ENCODE results near the gene DOCK3.
A peak's percentile ranks its signal among the peaks of the same experiment; 100 is the strongest.
"Not testable (repeated sequence)": the region's sequence is repeated elsewhere in the genome, so short reads cannot be mapped to it uniquely, and the experiment has no call there.

DOCK3 gene

DNA sequence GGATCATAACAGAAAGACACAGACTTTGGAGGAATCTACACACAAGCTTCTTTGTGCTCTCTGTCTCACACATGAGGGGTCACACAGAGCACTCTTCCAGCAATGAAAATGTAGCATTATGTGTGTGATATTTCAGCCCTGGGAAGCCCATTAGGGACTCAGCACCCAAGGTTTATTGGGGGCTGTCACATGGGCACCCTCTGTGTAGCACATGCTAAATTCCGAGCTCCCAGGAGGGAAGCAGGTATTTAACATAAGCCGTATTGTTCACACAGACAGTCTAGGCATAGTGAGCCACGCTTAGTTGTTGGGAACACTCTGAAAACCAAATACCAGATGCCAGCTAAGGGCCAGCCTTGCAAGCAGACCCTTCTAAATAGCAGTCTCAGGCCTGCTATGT is 448.8 kb downstream of the DOCK3 start:
- no peak for DNase-seq

- DNase-seq = not testable (repeated sequence)
These were observed 456.9 kb downstream of the DOCK3 start for GRCh38 chr3:51131607-51132006.

DNA sequence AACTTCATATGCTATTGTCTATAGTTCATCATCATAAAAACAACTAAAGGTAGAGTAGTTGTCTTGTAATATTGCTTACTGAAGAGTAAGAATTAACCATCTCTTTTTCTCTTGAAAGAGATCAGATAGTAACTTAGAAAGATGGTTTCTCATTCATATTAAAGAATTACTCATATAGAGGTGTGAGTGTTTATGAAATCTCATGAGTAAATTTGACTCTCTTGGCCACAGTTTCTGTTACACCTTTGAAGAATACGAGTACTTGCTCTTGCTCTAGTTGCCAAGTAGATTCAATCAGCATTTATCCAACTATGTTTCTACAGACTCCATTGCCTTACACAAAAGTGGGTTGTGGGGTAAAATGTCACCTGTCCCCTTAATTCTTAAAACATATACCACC is 463.0 kb downstream of the DOCK3 start:
- DNase-seq = no peak

DNA sequence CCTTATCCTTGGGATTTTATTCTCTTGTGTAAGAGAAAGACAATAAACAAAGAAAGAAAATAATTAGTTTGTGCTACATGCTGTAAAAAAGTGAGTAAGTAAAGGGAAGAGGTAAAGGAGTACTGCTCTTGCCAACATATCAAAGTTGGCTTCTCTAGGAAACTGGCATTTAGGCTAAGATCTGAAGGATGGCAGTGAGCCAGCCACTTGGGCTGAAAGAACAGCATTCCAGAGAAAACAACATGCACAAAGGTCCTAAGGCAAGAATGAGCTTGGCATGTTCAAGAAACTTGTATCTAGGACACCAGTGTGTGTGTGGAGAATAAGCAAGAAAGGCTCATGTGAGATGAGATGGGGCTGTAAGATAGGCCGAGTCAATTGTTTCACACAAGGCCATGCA is 464.9 kb downstream of the DOCK3 start:
- DNase-seq = no peak

DNA sequence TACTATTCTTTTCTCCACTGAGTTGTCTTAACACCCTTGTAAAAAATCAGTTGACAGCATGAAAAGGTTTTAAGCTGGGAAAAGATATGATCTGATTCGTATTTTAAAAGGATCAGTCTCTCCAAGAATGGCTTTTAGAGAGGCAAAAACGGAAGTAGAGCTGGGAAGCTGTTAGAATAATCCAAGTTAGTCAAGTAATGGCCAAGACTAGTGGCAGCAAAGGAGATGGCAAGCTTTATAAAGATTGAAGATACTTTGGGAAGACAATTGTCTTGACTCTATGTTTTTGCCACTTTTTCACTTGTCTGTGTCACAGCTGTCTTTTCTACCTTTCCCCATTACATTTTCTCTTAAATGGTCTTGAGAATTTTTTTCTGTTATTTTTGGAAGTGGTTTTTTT is 466.8 kb downstream of the DOCK3 start:
- DNase-seq = no peak

DNA sequence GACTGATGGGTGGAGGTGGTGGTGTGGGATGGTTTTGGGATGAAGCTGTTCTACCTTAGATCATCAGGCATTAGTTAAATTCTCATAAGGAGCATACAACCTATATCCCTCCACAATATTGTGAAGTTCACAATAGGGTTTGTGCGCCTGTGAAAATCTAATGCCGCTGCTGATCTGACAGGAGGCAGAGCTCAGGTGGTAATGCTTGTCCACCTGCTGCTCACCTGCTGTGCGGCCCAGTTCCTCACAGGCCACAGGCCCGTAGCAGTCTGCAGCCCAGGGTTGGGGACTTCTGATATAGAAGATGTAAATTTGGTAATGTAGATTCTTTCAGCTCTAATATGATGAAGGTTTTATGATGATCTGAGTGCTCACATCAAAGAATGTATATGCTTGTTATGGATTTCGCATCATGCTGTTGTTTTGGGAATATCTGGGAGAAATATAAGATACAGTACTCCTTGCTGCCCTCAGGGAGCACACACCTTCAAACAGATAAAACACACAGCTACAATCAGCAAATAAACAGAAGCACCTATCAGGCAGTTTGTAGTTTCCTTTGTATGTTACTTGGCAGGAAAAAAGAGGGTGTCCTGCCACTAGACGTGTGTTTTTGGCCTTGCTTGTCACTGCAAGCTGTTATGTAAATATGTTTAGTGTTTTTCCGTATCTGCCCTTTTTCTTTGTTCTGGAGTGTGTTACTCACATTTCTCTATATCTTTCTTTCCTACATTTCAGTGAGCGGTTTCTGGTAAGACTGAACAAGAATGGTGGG is 471.3 kb downstream of the DOCK3 start:
- DNase-seq = no peak

DNA sequence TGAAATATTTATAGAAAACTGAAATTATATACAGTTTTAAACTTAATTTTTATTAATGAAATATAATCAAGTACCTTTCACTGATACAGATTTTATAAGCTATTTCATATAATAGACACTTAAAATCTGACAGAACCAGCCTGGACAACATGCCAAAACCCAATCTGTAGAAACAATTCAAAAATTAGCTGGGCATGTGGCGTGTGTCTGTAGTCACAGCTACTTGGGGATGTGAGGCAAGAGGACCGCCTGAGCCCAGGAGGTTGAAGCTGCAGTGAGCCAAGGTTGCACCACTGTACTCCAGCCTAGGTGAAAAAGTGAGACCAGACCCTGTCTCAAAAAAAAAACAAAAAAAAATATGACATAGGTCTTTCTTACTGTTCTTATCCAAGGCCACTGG is 472.1 kb downstream of the DOCK3 start:
- no peak for DNase-seq

GRCh38 chr3:51156147-51156546 is 481.4 kb downstream of the DOCK3 start:
- DNase-seq = no peak

DNA sequence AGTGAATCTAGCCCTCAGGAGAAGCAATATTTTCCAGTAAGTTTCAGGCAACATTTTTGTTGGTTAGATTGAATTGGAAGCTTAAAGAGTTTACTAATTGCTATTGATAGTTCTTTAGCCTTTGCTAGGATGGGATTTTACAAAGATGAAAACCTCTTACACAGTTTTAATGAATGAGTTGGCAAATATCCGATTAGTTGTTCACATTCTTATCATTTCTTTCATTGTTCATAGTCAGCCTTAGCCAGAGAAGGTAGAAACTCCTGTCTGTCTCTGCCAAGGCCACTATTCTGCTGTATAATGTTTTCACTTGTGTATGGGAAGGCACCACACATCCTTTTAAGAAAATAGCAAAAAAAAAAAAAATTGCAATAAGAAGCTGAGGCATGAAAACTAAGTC is 488.3 kb downstream of the DOCK3 start:
- no peak for DNase-seq

DNA sequence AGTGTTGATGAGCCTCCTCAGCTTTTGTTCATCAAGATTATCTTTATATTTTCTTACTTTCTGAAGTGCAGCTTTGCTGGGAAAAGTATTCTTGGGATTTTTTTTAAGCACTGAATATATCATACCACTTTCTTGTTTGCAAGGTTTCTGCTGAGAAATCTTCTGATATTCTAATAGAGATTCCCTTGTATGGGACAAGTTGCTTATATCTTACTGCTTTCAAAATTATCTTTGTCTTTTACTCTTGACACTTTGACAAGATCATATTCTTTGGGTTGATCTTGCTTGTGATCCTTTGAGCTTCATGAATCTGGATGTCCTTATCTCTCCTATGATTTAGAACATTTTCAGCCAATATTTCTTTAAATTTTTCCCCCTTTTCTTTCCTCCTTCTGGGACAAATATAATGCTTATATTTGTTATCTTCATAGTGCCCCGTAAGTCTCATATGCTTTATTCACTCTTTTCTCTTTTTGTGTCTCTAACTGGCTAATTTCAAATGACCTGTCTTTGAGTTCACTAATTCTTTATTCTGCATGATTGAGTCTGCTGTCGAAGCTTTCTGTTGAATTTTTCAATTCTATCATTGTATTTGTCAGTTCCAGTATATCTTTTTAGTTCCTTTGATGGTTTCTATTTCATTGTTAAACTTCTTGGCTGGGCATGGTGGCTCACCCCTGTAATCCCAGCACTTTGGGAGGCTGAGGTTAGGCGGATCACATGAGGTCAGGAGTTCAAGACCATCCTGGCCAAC is 499.0 kb downstream of the DOCK3 start:
- DNase-seq = no peak

DNA sequence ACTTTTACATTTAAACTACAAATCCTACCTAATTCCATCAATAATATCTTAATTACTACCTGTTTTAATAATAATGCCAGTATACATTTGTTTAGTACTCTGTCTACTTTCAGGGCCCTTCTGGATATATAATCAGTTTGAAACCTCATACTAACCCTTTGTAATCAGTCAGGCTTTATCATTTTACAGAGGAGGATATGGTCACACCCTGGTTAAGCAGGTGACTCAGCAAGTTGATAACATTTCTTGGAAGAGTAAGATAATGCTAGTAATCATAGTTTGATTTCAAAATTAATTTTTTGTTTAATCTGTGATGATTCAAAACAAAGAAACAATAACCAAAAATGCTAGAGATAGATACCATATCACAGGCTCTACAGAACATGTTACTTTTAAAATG is 502.2 kb downstream of the DOCK3 start:
- no peak for DNase-seq

DNA sequence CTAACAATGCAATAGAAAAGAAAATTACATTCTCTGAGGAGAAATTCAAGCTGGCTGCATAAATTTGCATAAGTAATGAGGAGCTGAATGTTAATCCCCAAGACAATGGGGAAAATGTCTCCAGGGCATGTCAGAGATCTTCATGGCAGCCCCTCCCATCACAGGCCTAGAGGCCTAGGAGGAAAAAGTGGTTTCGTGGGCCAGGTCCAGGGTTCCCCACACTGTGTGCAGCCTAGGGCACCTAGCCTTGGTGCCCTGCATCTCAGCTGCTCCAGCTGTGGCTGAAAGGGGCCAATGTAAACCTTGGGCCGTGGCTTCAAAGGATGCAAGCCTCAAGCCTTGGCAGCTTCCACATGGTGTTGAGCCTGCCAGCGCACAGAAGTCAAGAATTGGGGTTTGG is 511.7 kb downstream of the DOCK3 start:
- DNase-seq = not testable (repeated sequence)

DNA sequence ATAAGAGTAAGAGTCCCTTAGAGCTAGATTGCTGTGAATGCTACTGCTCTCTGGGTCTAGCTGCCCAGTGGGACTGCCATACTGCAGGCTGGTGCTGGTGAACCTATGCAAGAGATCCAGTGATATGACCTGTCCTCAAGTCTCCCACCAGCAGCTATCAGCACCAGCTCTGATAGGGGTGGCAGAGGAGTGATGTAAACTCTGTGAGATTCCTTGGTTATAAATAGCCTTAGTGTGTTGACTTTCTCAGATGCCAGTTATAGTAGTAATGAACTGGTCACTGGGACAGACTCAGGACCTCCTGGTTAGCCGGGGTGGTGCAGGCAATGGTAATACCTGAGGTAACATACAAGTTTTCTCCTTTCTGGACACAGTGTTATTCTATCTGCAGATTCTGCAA is 515.5 kb downstream of the DOCK3 start:
- DNase-seq = no peak

- no peak for DNase-seq
These were observed 516.1 kb downstream of the DOCK3 start for GRCh38 chr3:51190827-51191226.

DNA sequence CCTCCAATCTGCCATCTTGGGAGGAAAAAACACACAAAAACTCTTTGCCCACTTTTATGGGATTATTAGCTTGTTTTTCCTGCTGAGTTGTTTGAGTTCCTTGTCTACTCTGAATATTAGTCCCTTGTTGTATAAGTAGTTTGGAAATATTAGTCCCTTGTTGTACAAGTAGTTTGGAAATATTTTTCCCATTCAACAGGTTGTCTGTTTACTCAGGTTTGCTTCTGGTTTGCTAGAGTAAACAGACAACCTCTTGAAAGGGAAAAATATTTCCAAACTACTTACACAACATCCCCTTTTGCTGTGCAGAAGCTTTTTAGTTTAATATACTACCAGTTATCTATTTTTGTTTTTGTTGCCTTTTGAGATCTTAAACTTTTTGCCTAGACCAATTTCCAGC is 517.0 kb downstream of the DOCK3 start:
- no peak for DNase-seq

DNA sequence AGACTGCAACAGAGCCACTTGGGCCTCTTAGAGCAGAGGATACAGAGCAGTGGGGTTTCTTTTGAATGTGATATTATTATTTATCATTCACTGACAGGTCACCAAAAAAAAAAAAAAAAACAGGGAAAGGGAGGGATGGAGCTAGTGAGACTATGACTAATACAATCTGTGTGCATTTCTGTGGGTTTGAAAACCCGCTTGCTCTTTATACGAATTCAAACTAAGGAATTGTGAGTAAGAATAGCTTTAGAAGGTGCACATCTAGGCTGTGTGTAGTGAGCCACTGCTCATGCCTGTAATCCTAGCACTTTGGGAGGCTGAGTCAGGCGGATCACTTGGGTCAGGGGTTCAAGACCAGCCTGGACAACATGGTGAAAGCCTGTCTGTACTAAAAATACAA is 523.8 kb downstream of the DOCK3 start:
- no peak for DNase-seq

GRCh38 chr3:51199296-51199695 is 524.6 kb downstream of the DOCK3 start:
- not testable (repeated sequence) for DNase-seq

DNA sequence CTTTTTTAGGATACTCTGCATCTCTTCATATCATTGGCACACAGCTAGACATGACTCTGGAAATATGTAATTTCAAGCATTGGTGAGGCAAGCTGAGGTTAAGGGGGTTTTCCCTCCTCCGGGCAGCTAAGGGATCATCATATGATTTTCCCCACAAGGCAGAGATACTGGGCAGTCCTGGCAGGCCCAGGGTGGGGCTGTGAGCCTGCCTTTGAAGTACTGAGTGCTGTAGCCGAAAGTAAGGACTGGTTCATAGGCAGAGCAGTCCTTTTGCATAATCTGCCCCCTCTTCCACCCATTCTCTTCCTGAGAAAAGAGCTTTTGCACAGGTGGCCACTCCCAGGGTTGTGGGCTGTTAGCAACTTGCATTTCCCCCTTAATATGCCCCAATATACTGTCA is 541.6 kb downstream of the DOCK3 start:
- DNase-seq = no peak

DNA sequence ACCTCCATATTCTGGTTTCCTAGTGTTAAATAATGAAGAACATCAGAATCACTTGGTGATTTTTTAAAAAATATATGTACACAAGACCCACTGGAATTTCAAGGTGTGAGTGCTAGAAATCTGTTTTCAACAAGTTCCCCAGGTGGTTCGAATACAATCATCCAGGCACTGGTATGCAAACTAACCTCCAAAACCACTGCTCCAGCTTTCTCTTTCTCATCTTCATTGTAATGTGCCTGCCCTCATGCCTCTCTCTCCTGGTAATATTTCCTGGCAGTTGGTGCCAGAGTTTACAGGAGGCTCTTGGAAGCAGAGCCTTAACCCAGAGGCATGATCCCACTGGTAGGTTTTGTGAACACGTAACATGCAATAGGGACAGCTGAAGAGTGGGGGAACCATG is 547.2 kb downstream of the DOCK3 start:
- DNase-seq = no peak

DNA sequence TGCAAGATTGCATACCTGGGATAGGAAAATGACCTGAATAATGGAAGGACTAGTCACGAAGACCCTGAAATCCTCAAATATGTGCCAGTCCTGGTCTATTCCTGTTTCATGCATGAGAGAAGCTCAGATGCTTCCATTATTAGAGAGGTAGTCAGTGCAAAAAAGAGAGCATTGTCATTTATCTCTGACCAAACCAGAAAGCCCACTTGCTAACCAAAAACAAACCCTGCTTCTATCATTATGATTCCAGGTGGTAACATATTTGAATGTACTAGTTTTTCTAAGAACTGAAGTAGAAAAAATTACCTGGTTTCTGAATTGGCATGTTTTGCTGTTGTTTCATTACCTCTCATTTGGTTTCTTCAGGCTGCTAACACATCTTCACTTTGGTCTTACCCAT is 549.6 kb downstream of the DOCK3 start:
- no peak for DNase-seq

DNA sequence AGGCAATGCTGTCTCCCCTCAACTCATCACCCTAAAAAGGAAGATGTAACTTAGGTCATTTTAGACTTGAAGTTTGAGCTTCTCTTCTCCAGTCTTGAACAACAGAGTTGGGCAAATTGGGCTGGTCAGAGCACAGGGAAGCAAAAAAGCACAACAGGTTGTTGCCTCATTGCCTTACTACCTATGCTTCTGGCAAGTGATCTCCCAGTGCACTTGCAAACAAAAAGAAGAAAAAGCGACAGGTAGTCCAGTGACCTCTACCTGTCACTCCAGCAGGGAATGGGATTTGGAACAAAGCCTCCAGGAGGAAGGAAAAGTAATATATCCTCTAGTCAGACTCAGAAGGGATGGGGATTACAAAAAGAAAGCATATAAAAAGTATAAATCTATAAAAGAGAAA is 550.1 kb downstream of the DOCK3 start:
- DNase-seq = no peak

DNA sequence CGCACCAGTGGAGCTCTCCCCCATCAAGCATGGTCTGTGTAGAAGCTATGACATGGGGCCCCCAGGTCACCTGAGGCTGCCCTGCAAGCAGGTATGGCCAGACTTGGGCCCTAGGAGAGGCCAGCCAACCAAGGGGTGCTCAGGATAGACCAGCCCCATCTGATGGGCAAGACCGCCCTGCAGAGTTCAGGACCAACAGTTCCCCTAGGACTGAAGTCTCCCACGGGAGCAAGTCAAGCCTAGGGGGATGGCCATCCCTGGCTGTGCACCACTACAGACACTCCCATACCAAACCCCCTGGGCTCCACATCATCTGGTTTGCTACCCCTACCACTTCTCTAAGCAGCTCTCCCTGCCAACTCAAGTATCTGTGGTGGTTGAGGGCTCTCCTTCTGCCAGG is 568.2 kb downstream of the DOCK3 start:
- no peak for DNase-seq

DNA sequence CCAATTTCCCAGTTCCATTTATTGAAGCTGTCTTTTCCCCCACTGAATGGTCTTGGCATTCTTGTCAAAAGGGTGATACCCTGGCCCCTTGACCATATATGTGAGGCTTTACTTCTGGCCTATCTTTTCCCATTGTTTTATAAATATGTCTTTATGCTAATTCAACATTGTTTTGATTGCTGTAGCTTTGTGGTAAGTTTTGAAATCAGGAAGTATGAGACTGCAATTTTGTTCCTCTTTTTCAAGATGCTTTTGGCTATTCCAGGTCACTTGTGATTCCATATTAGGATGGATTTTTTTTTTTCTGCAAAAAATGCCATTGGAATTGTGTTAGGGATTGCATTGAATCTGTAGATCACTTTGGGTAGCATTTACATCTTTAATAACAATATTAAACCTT is 569.2 kb downstream of the DOCK3 start:
- peak; percentile 73 to 74 for DNase-seq

DNA sequence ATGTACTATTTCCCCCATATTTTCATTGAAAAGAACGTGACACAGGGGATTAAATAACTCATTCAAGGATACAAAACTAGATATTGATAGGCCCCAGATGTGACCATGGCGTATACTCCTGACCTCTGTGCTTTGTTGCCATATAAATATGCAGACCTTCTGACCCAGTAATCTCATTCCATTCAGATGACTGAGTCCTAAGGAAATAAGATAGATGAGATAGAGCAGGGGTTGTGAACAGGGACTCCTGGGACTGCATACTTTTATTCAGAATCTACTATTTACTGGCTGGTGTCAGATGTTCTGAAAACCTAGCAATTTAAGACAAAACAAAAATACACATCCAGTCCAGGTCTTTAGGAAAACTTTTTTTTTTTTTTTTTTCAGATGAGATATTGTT is 571.1 kb downstream of the DOCK3 start:
- no peak for DNase-seq

DNA sequence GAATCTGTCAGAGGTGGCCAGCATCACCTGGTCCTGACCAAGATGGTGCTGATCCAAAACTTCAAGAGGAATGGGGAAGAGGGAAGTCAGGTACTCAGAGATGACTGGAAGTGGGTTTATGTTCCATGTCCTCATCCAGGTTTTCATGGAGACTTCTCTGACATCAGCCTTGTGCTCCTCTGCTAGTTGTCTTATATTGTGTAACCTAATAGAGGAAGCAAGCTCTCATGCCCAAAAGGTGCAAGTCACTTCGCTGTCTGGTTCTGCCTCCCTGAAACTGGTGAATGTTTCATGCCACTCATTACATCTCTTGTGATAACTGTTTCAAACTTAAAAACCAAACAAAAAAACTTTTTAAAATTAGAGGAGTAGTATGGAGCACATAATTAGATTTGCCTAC is 583.1 kb downstream of the DOCK3 start:
- peak; percentile 7 to 55 for DNase-seq
